D721Med (cell line): ENCODE data around the gene IL4I1.

Source experiments
- DNase-seq: peaks from one replicate; pipeline ENCODE4 v3.0.0; 2011; ENCODE audit warnings: low spot score; ENCODE audit not compliant: insufficient read length
- FAIRE-seq: peaks from 2 replicates; lab custom pipeline; 2011; peaks lifted over from hg19 to GRCh38; lab: Jason Lieb, UNC
- CTCF ChIP-seq: IDR thresholded peaks from 2 replicates; pipeline ENCODE4 v1.5.1; 2012; ENCODE audit warnings: mild to moderate bottlenecking, control low read depth; ENCODE audit not compliant: insufficient read depth; ENCODE audit errors: missing control alignments

IL4I1 gene

DNA sequence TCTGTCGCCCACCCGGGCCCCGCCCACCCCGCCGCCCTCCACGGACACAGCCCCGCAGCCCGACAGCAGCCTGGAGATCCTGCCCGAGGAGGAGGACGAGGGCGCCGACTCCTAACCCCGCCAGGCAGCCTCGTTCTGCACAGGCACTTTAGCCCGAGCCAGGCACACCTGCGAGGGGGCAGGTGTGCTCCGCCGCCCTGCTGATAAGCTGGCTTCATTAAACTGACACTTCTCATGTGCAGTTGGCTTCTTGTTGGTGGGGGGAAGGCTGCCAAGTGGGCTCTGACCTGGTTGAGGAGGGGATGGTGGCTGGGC, 8.2 kb downstream of the IL4I1 start:
- no peak for DNase-seq
- no peak for FAIRE-seq
- no peak for TF ChIP-seq CTCF

- DNase-seq (no peak), FAIRE-seq (no peak)
- no peak for TF ChIP-seq CTCF
Measured at GRCh38 chr19:49887665-49888509, 8.8 kb downstream of the IL4I1 start.

- TF ChIP-seq CTCF, result no peak
- no peak for DNase-seq
- no peak for FAIRE-seq
Measured at GRCh38 chr19:49887037-49887664, 9.5 kb downstream of the IL4I1 start.

DNA sequence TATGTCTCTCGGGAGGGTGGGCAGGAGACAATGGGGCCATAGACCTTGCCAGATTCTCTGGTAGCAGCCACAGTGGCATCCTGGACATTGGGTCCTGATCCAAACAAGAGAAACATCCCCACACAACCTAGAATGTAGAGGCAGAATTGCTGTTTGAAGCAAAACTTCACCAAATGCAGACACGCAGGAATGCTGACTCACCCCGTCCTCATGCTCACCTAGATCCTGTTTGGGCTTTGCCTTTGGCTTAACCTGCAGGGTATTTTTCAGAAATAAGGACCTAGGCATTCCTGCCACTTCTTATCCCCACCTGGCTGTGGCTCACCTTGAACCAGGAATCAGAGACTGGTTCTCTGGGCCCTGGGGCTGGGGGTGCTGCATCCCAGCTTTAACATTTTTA, 11.9 kb downstream of the IL4I1 start:
- no peak for FAIRE-seq
- no peak for TF ChIP-seq CTCF
- no peak for DNase-seq

GRCh38 chr19:49884109-49884508, 12.6 kb downstream of the IL4I1 start:
- FAIRE-seq (no peak), DNase-seq (no peak)
- TF ChIP-seq CTCF, result no peak

GRCh38 chr19:49883094-49883493, 13.6 kb downstream of the IL4I1 start:
- FAIRE-seq, result no peak
- DNase-seq, result no peak
- no peak for TF ChIP-seq CTCF

- DNase-seq (no peak), FAIRE-seq (no peak)
- no peak for TF ChIP-seq CTCF
Measured at GRCh38 chr19:49882643-49883042, 14.0 kb downstream of the IL4I1 start.
